ENCODE measurements around the gene MAML2. TPM values are rescaled to one million over a fixed set of nuclear protein-coding genes. Genes with fewer than 3 reads are reported as not detected.

MAML2 gene
- total RNA-seq (2013), result 9.7 TPM
- polyA plus RNA-seq (1 to 10 TPM in 2 of 3 donors, under 1 TPM in 1; 0.57 to 7.6 (median 1.2) TPM), polyA minus RNA-seq (14.5 and 20.7 TPM in 2 replicates), total RNA-seq (31.9 to 310 (median 46.1) reads per million in 11 experiments)

- intact Hi-C loops (cut with micrococcal nuclease), result loop anchor here (5.0 kb wide), 3 partner anchors 36 to 291 kb away; no protein-coding TSS in a partner anchor
- peaks cover 27% of the 10 kb centered on the region for H3K79me2 ChIP-seq (ENCODE audit: insufficient read depth, low read length)
- Mint-ChIP-seq H3K9me3 (peaks cover 0 to 2% (median 0%) of the 10 kb centered on the region in 7 donors), H3K36me3 (peaks cover 4 to 11% of the 10 kb centered on the region in 2 donors), H3K4me3 (peak within 1 kb of the TSS; percentile 95 to 98), H3K27ac (peak within 1 kb of the TSS; percentile 85 to 99 (median 94)), H3K27me3 (ENCODE audit: low read depth in 3 of 3) (peaks cover 0 to 2% (median 0%) of the 10 kb centered on the region in 3 donors), H3K4me1 (peaks cover 47% of the 10 kb centered on the region)
- H3K27me3 ChIP-seq (ENCODE audit: control insufficient read depth in 2 of 2, insufficient read depth in 2 of 2, low read length in 2 of 2), result no peaks in the 10 kb centered on the region
- peak within 1 kb of the TSS; percentile 98 for H2AFZ ChIP-seq (ENCODE audit: insufficient read depth, low read depth, low read length, poor library complexity, severe bottlenecking)
- H3K27ac ChIP-seq (ENCODE audit: low read depth in 1 of 2, low read length in 2 of 2), result peak within 1 kb of the TSS in 1 of 2 donors; percentile 93
- DNase-seq, result peak; percentile 89 to 97 (median 92)
- no peaks in the 10 kb centered on the region for H4K20me1 ChIP-seq (ENCODE audit: insufficient read depth, low read length)
- H3K9me3 ChIP-seq (replicated peaks in 1 of 2; ENCODE audit: control insufficient read depth in 1 of 2, insufficient read depth in 1 of 2, low read length in 2 of 2), result no peaks in the 10 kb centered on the region
- TF ChIP-seq, protein P1, sequence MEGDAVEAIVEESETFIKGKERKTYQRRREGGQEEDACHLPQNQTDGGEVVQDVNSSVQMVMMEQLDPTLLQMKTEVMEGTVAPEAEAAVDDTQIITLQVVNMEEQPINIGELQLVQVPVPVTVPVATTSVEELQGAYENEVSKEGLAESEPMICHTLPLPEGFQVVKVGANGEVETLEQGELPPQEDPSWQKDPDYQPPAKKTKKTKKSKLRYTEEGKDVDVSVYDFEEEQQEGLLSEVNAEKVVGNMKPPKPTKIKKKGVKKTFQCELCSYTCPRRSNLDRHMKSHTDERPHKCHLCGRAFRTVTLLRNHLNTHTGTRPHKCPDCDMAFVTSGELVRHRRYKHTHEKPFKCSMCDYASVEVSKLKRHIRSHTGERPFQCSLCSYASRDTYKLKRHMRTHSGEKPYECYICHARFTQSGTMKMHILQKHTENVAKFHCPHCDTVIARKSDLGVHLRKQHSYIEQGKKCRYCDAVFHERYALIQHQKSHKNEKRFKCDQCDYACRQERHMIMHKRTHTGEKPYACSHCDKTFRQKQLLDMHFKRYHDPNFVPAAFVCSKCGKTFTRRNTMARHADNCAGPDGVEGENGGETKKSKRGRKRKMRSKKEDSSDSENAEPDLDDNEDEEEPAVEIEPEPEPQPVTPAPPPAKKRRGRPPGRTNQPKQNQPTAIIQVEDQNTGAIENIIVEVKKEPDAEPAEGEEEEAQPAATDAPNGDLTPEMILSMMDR (IDR thresholded peaks at IDR 0.05), result peak; percentile 93
- WGBS (ENCODE audit: insufficient coverage), result 13% methylated on average over 13 of the region's 31 CpGs
- H3K36me3 ChIP-seq (replicated peaks in 1 of 2; ENCODE audit: control insufficient read depth in 1 of 2, insufficient read depth in 2 of 2, low read length in 2 of 2), result no peaks in the 10 kb centered on the region
- peak within 1 kb of the TSS; percentile 79 for H3K9ac ChIP-seq (ENCODE audit: insufficient read depth, low read length, poor library complexity, severe bottlenecking)
- H3K4me3 ChIP-seq (replicated peaks in 1 of 3; ENCODE audit: low read depth in 2 of 3, low read length in 3 of 3), result peak within 1 kb of the TSS; percentile 75 to 100 (median 100)
- peak within 1 kb of the TSS; percentile 88 for H3K4me2 ChIP-seq (replicated peaks; ENCODE audit: extremely low read depth, low read length, poor library complexity, severe bottlenecking)
- H3K4me1 ChIP-seq (ENCODE audit: control insufficient read depth in 1 of 2, insufficient read depth in 2 of 2, low read length in 2 of 2), result peaks cover 43 to 50% of the 10 kb centered on the region in 2 donors
Observed at GRCh38 chr11:96342961-96343711, at the start of gene MAML2. TSS of gene MAML2 (minus strand) at chr11:96343195. CDS start at chr11:96341895, 1,300 bp downstream.

DNA sequence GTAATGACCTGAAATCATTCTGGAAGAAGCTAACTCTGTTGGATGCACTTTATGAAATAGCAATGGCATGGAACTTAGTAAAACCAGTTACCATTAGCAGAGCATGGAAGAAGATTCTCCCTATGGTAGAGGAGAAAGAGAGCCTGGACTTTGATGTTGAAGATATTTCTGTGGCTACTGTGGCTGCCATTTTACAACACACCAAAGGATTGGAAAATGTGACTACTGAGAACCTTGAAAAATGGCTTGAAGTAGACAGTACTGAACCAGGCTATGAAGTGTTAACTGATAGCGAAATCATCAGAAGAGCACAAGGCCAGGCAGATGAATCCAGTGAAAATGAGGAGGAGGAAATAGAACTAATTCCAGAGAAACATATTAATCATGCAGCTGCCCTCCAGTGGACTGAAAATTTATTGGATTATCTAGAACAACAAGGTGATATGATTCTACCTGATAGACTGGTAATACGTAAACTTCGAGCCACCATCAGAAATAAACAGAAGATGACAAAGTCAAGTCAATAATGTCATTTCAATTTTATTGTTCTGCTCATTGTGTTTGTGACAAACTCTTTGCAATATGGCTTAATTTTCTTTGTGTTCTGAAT, 48.8 kb upstream of the MAML2 start:
- Mint-ChIP-seq H3K4me3 (no peak overlapping the region), H3K27ac (no peak overlapping the region), H3K9me3 (peaks cover 0 to 2% (median 0%) of the 10 kb centered on the region in 7 donors), H3K27me3 (ENCODE audit: low read depth in 3 of 3) (peaks cover 0 to 1% (median 0%) of the 10 kb centered on the region in 3 donors), H3K36me3 (peaks cover 3 to 6% of the 10 kb centered on the region in 2 donors), H3K4me1 (peaks cover 28% of the 10 kb centered on the region)
- no peak overlapping the region for H2AFZ ChIP-seq (ENCODE audit: insufficient read depth, low read depth, low read length, poor library complexity, severe bottlenecking)
- no peak overlapping the region for H3K9ac ChIP-seq (ENCODE audit: insufficient read depth, low read length, poor library complexity, severe bottlenecking)
- H3K9me3 ChIP-seq (replicated peaks in 1 of 2; ENCODE audit: control insufficient read depth in 1 of 2, insufficient read depth in 1 of 2, low read length in 2 of 2), result no peaks in the 10 kb centered on the region
- DNase-seq, result no peak
- H3K36me3 ChIP-seq (replicated peaks in 1 of 2; ENCODE audit: control insufficient read depth in 1 of 2, insufficient read depth in 2 of 2, low read length in 2 of 2), result no peaks in the 10 kb centered on the region
- H3K27ac ChIP-seq (ENCODE audit: low read depth in 1 of 2, low read length in 2 of 2), result no peak overlapping the region
- intact Hi-C loops (cut with micrococcal nuclease), result loop anchor here (2.0 to 10.0 kb wide), 2 partner anchors 557 to 603 kb away; partner anchors contain the start of gene FAM76B (in 1 of the 2)
- 100% methylated on average over 2 of the region's 3 CpGs for WGBS (ENCODE audit: insufficient coverage)
- H3K4me1 ChIP-seq (ENCODE audit: control insufficient read depth in 1 of 2, insufficient read depth in 2 of 2, low read length in 2 of 2), result peaks cover 15 to 24% of the 10 kb centered on the region in 2 donors
- peaks cover 46% of the 10 kb centered on the region for H3K79me2 ChIP-seq (ENCODE audit: insufficient read depth, low read length)
- H4K20me1 ChIP-seq (ENCODE audit: insufficient read depth, low read length), result no peaks in the 10 kb centered on the region
- H3K4me3 ChIP-seq (replicated peaks in 1 of 3; ENCODE audit: low read depth in 2 of 3, low read length in 3 of 3), result no peak overlapping the region
- TF ChIP-seq, protein P1 (IDR thresholded peaks at IDR 0.05), result no peak
- no peaks in the 10 kb centered on the region for H3K27me3 ChIP-seq (ENCODE audit: control insufficient read depth in 2 of 2, insufficient read depth in 2 of 2, low read length in 2 of 2)
- no peak overlapping the region for H3K4me2 ChIP-seq (replicated peaks; ENCODE audit: extremely low read depth, low read length, poor library complexity, severe bottlenecking)
